GM18951 (cell line): ENCODE results near the gene ITGB5.

ENCODE experiments used
- POLR2A ChIP-seq: IDR thresholded peaks from 4 replicates; pipeline ENCODE4 v1.6.1; 2011; ENCODE audit warnings: mild to moderate bottlenecking; ENCODE audit not compliant: insufficient read length, insufficient read depth; ENCODE audit errors: extremely low read depth
- in situ Hi-C: fragments of 300-500 bp; cut with MboI; formaldehyde crosslinking; loops from one replicate; pipeline ENCODE4 v1.12.0; 2022; ENCODE audit warnings: low sequenced_read_pairs, mixed read lengths, inconsistent platforms; ENCODE audit not compliant: unreplicated experiment

The ITGB5 gene

DNA sequence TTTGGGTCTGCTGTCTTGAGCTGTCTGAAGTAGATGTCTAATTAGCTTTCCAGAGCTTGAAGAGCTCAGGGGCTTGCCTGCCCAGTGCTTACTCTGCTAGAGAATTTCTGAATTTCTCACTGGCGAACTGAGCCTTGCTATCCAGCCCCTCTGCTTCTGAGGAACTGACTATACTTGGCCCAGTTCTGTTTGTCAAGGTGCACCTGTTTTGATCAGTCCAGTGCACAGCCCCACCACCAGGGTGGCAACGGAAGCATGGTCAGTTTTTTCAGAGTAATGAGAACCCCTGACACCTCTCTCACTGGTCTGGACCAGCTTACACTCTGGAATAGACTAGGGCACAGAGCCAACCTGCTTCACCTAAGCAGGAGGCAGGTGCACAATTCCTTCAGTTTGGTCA, 25.2 kb downstream of the ITGB5 start:
- in situ Hi-C loops: no loop called here
- TF ChIP-seq POLR2A: no peak

DNA sequence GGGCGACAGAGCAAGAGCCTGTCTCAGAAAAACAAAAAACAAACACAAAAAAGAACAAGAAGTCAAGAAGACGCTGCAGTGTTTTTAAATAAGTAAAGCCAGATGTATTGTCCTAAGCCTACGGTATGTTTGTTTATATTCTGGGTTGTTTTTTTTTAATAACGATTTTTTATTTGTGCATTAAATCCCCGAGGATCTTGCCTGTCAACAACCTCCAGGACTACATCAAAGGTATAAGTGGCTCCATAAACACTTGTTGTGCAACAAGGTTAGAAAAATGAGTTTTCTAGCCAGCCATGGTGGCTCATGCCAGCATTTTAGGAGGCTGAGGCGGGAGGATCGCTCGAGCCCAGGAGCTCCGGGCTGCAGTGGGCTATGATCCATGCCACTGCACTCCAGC, 26.1 kb downstream of the ITGB5 start:
- TF ChIP-seq POLR2A: no peak
- in situ Hi-C loops: no loop called here

GRCh38 chr3:124860599-124860998, 26.6 kb downstream of the ITGB5 start:
- in situ Hi-C loops: no loop called here
- TF ChIP-seq POLR2A: no peak

- in situ Hi-C loops: no loop called here
- TF ChIP-seq POLR2A: no peak
Observed at GRCh38 chr3:124859025-124859424, 28.1 kb downstream of the ITGB5 start.

- in situ Hi-C loops: no loop called here
Observed at GRCh38 chr3:124858275-124858674, 28.9 kb downstream of the ITGB5 start.

DNA sequence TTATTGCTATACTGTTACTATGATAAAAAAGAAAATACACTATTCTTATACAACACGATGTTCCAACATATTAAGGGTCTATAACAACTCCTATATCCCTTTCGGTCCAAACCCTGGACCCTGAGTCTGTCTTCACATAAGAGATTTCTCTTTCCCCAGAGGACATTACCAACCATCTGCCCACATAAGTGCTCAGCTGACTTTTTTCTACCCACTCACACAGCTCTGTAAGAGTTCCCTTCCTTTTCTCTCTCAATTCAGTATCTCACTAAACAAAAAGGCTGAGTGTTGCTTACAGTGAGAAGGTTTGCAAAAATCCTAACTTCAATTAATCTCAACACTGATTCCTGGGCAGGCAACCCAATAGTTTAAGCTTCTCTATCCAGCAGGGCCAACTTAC, 30.5 kb downstream of the ITGB5 start:
- no peak for TF ChIP-seq POLR2A
- in situ Hi-C loops: no loop called here

More at GRCh38 chr3:124858275-124858674, 28.9 kb downstream of the ITGB5 start:
- no peak for TF ChIP-seq POLR2A

- no peak for TF ChIP-seq POLR2A
- in situ Hi-C loops: no loop called here
Observed at GRCh38 chr3:124854009-124854408, 33.2 kb downstream of the ITGB5 start.

DNA sequence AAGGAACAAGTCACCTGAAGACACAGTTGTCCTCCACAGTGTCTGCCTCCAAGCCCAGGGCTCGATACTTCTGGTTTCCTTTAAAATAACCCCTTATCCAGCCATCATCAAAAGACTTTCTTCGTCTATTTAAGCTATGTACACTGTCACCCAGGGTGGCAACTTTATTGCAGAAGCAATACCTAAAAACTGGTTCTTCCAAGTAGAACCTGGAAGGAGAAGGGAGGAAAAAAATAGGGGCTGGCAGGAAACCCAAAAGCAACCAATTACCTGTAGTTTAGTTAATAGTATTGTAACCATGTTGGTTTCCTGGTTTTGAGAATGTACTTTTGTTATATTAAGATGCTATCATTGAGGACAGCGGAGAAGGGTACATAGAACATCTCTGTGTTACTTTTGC, 33.7 kb downstream of the ITGB5 start:
- TF ChIP-seq POLR2A: no peak
- in situ Hi-C loops: no loop called here

DNA sequence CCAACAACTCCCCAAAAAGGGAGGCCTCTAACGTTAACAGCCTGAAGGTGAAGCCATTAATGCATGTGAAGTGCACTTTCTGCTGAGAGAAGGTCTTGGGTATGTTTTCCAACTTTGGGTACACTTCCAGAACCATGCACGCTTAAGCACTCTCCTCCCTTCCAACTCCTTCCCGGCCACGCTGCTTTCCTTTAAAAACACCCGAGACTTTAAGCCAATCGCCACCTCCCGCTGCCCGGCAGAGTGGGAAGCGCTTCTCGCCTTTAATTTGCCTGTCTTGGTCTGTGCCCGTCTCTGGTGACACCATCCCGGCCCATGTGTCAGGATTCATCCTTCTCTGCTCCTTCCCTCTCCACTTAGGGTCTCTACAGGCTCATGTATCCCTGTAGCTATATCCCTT, 35.3 kb downstream of the ITGB5 start:
- TF ChIP-seq POLR2A: no peak
- in situ Hi-C loops: no loop called here

GRCh38 chr3:124851136-124851535, 36.0 kb downstream of the ITGB5 start:
- in situ Hi-C loops: no loop called here
- no peak for TF ChIP-seq POLR2A

GRCh38 chr3:124850633-124851032, 36.5 kb downstream of the ITGB5 start:
- in situ Hi-C loops: no loop called here
- no peak for TF ChIP-seq POLR2A

DNA sequence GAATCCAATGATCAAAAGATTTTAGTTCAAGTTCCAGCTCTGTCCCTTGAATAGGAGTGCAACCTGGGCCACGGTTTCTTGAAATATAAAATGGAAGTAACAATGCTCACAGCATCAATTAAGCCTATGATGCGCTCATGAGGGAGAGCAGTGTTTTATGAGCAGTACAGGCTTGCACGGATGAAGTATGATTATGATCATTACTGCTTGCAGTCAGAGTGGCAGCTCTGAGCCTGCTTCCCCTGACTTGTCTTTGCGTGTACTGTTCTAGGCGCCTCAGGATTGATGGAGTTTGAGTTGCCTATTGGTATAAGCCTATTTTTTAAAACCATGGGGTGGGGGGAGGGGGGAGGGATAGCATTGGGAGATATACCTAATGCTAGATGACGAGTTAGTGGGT, 37.0 kb downstream of the ITGB5 start:
- TF ChIP-seq POLR2A: no peak
- in situ Hi-C loops: no loop called here

DNA sequence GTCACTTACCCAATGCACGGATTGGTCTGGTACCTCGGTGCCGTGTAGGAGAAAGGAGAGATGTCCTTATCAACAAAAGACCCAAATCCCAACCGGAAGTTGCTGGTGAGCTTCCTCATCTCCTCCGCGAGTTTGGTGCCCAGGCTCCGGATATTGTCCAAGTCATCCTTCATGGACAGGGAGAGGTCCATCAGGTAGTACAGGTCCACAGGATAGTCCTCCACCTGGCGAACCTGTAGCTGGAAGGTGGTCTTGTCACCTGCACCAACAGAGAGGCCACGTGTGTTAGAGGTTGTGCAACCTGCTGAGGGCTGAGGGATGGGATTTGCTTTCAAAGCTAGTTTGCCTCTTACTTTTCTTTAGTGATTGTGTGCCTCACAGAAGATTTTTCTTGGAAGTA, 38.9 kb downstream of the ITGB5 start:
- no peak for TF ChIP-seq POLR2A
- in situ Hi-C loops: no loop called here

GRCh38 chr3:124847863-124848262, 39.3 kb downstream of the ITGB5 start:
- no peak for TF ChIP-seq POLR2A
- in situ Hi-C loops: no loop called here

DNA sequence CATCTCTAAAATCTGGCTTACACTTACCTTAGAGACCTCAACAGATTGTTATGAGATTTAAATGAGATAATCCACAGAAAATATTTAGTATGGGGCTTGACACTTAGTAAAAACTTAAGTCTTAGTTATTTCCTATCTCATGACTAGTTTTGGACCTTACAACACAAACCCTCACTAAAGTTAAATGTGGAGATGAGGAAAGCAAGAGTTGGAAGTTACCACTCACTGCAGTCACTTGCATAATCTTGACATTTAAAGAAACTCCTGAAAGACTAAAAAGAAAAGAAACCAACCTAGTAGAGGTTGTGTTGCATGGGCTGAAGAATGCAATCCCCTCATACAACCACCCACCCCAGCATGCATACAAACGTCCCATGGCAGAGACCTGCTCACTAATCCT, 40.1 kb downstream of the ITGB5 start:
- in situ Hi-C loops: no loop called here
- no peak for TF ChIP-seq POLR2A
